RWPE2 (cell line): ENCODE results near the gene IFI44L.
A peak's percentile ranks its signal among the peaks of the same experiment; 100 is the strongest.

Experiments
- ATAC-seq: fragments of 200-7000 bp; cut with Tn5 transposase; 3 replicates; pipeline ENCODE4 v1.9.1; 2021; ENCODE audit warnings: low read depth
- DNase-seq: peaks from one replicate; pipeline ENCODE4 v3.0.0-alpha.2; 2020; ENCODE audit warnings: low spot score
- H3K27ac ChIP-seq: fragments of 450-650 bp; 2 replicates; pipeline ENCODE4 v1.5.1; 2017; ENCODE audit warnings: mild to moderate bottlenecking; ENCODE audit not compliant: poor library complexity, severe bottlenecking
- H3K27me3 ChIP-seq: fragments of 250-450 bp; sonication (Bioruptor Pico); 2 replicates; pipeline ENCODE4 v1.5.1; 2021; ENCODE audit warnings: mild to moderate bottlenecking, moderate library complexity; ENCODE audit not compliant: insufficient read depth, poor library complexity, severe bottlenecking
- H3K36me3 ChIP-seq: fragments of 250-450 bp; sonication (Bioruptor Pico); 2 replicates; pipeline ENCODE4 v1.5.1; 2020; ENCODE audit warnings: low read depth, mild to moderate bottlenecking, moderate library complexity
- H3K4me1 ChIP-seq: fragments of 250-450 bp; sonication (Bioruptor Pico); 2 replicates; pipeline ENCODE4 v1.5.1; 2021; ENCODE audit warnings: mild to moderate bottlenecking, moderate library complexity; ENCODE audit not compliant: insufficient read depth, poor library complexity, severe bottlenecking
- H3K4me3 ChIP-seq: fragments of 250-450 bp; sonication (Bioruptor Pico); 2 replicates; pipeline ENCODE4 v1.5.1; 2021; ENCODE audit warnings: mild to moderate bottlenecking, moderate library complexity; ENCODE audit not compliant: severe bottlenecking
- H3K9me3 ChIP-seq: fragments of 250-450 bp; sonication (Bioruptor Pico); 2 replicates; pipeline ENCODE4 v1.5.1; 2021; ENCODE audit warnings: mild to moderate bottlenecking, moderate library complexity; ENCODE audit not compliant: severe bottlenecking
- TF ChIP-seq, protein P1 (sequence below): fragments of 450-650 bp; IDR thresholded peaks from one replicate; pipeline ENCODE4 v1.5.1; 2017; ENCODE audit warnings: mild to moderate bottlenecking, moderate library complexity; ENCODE audit not compliant: poor library complexity, severe bottlenecking

IFI44L gene

GRCh38 chr1:78619803-78620579, at the start of gene IFI44L:
IFI44L (plus strand) TSS chr1:78620448; CDS start chr1:78627916, 7,468 bp downstream.
- ATAC-seq = peak; percentile 81
- TF ChIP-seq, protein P1, sequence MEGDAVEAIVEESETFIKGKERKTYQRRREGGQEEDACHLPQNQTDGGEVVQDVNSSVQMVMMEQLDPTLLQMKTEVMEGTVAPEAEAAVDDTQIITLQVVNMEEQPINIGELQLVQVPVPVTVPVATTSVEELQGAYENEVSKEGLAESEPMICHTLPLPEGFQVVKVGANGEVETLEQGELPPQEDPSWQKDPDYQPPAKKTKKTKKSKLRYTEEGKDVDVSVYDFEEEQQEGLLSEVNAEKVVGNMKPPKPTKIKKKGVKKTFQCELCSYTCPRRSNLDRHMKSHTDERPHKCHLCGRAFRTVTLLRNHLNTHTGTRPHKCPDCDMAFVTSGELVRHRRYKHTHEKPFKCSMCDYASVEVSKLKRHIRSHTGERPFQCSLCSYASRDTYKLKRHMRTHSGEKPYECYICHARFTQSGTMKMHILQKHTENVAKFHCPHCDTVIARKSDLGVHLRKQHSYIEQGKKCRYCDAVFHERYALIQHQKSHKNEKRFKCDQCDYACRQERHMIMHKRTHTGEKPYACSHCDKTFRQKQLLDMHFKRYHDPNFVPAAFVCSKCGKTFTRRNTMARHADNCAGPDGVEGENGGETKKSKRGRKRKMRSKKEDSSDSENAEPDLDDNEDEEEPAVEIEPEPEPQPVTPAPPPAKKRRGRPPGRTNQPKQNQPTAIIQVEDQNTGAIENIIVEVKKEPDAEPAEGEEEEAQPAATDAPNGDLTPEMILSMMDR = no peak
- Histone ChIP-seq H3K36me3 (no peaks in the 10 kb centered on the region), H3K27ac (peak within 1 kb of the TSS; percentile 82), H3K4me3 (peak within 1 kb of the TSS; percentile 23), H3K9me3 (no peaks in the 10 kb centered on the region), H3K4me1 (peaks cover 26% of the 10 kb centered on the region), H3K27me3 (no peaks in the 10 kb centered on the region)
- DNase-seq = no peak

- H3K9me3 ChIP-seq = no peaks in the 10 kb centered on the region
- no peak overlapping the region for H3K4me3 ChIP-seq
- H3K27me3 ChIP-seq = no peaks in the 10 kb centered on the region
- H3K27ac ChIP-seq = no peak overlapping the region
- H3K4me1 ChIP-seq = no peaks in the 10 kb centered on the region
- TF ChIP-seq, protein P1 = peak; percentile 15
- no peaks in the 10 kb centered on the region for H3K36me3 ChIP-seq
- no peak for DNase-seq
- no peak for ATAC-seq
These were observed 49.7 kb upstream of the IFI44L start for GRCh38 chr1:78570539-78570938.

DNA sequence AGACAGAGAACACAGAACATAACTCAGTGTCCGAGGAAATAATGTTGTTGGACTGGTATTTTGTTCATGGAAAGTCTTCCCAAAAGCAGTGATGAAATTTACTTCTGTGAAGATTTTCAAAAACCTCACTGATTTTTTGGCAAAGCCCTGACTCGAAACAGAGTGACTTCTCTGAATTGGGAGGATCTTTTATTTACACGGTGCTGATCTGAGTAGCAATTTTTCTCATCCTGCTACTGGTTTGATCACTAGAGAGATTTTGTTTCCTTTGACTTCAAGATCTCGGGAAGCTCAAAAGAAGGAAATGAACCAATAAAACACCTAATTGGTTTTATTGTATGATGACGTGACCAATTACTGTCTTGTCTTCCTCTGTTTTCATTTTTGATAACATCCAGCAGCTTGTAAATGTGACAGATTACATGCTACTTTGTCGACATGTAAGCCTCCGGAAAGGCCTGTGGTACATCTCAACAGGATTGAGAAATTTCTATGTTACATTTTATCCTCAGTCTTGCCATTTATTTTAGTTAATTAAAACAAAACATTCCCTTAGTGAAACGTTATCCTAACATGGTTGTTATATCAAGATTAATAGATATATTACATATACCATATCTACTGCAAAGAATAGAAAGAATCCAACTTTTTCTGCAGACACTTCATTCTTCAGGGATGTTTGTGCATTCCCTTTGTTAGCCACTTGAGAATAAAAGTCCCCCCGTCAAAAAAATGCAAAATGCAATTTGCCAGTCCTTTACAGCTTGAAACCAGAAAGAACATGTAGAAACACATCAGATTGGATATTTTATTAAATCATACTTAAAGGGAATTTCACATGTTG, 42.8 kb upstream of the IFI44L start:
- DNase-seq (no peak), ATAC-seq (no peak)
- TF ChIP-seq, protein P1 = no peak
- H3K4me3 ChIP-seq = no peak overlapping the region
- no peak overlapping the region for H3K27ac ChIP-seq
- H3K9me3 ChIP-seq = no peaks in the 10 kb centered on the region
- H3K36me3 ChIP-seq = no peaks in the 10 kb centered on the region
- no peaks in the 10 kb centered on the region for H3K4me1 ChIP-seq
- no peaks in the 10 kb centered on the region for H3K27me3 ChIP-seq

DNA sequence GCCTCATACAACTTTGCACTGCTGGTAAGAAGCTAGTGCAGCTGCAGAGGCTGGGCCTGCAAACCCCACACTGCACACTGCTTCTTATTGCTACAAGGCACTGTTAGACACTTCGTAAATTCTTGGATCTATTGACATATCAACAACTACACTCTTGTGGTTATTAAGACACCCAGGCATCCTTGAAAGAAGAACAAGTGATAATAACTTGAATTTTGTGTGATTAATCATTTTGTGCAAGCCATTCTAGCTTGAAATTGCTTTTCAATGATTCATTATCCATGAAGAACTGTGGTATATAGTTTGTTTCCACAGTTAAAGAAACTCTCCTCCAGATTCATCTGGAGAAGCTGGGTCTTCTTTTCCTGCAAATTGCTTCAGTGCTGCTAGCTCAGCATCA, 33.7 kb upstream of the IFI44L start:
- Histone ChIP-seq H3K27me3 (no peaks in the 10 kb centered on the region), H3K4me1 (peaks cover 7% of the 10 kb centered on the region), H3K27ac (peak overlapping the region; percentile 19), H3K36me3 (no peaks in the 10 kb centered on the region), H3K9me3 (no peaks in the 10 kb centered on the region), H3K4me3 (no peak overlapping the region)
- no peak for DNase-seq
- ATAC-seq = peak; percentile 49; the same call in 2 of the 3 replicates
- TF ChIP-seq, protein P1 = no peak
